BJ (cell line): ENCODE results near the gene COA8. TPM values are rescaled to one million over a fixed set of nuclear protein-coding genes. Genes with fewer than 3 reads are reported as not detected.

ENCODE experiments used
- CTCF ChIA-PET: fragments of 350-600 bp; formaldehyde crosslinking; extraction: SDS; loops from one replicate; lab custom pipeline; 2021; ENCODE audit warnings: antibody characterized with exemption, inconsistent platforms; lab: Yijun Ruan, JAX
- POLR2A ChIA-PET: fragments of 300-600 bp; sonication (Branson Sonifier 250); formaldehyde crosslinking; extraction: SDS; loops from one replicate; lab custom pipeline; 2021; ENCODE audit warnings: antibody characterized with exemption; lab: Charles Lee
- DNase-seq: peaks from one replicate; pipeline ENCODE4 v3.0.0-alpha.2; 2011; ENCODE audit warnings: low read depth
- H3K27me3 ChIP-seq: 2 replicates; pipeline ENCODE4 v1.6.0; 2011; ENCODE audit warnings: low read length; ENCODE audit not compliant: control insufficient read depth, insufficient read depth
- H3K36me3 ChIP-seq: 2 replicates; pipeline ENCODE4 v1.5.1; 2011; ENCODE audit warnings: low read length; ENCODE audit not compliant: control insufficient read depth, insufficient read depth
- H3K4me3 ChIP-seq: 2 replicates; pipeline ENCODE4 v1.5.1; 2011; ENCODE audit warnings: low read depth, mild to moderate bottlenecking, control low read depth, low read length
- CTCF ChIP-seq: IDR thresholded peaks from 2 replicates; pipeline ENCODE4 v1.5.1; 2011; ENCODE audit warnings: low read depth, mild to moderate bottlenecking, control low read depth, inconsistent platforms, low read length, moderate library complexity; ENCODE audit not compliant: insufficient read depth
- polyA plus RNA-seq: library from polyadenylated mRNA; depleted of rRNA; stranded (reverse); fragments of >200 nt; gene quantifications from 2 replicates; pipeline ENCODE4 v1.2.3, GENCODE V29; 2011

The COA8 gene
- polyA plus RNA-seq, 1 experiment: 16.9 TPM

- Histone ChIP-seq H3K4me3 (no peak overlapping the region), H3K27me3 (no peaks in the 10 kb centered on the region), H3K36me3 (peaks cover 4% of the 10 kb centered on the region)
- no peak for TF ChIP-seq CTCF
- no peak for DNase-seq
- POLR2A ChIA-PET: no interaction called here
- CTCF ChIA-PET: interaction anchor here (1.4 to 1.8 kb wide), 2 partner anchors 9 to 19 kb away, joined by 7 read pairs; no protein-coding TSS in a partner anchor
These were observed 25.4 kb upstream of the COA8 start for GRCh38 chr14:103537175-103537990.

GRCh38 chr14:103538291-103539055 lies 24.3 kb upstream of the COA8 start:
- no peaks in the 10 kb centered on the region for H3K27me3 ChIP-seq
- ChIA-PET POLR2A (no interaction called here), CTCF (interaction anchor here (0.9 to 1.7 kb wide), 2 partner anchors 8 to 9 kb away, joined by 3 to 4 read pairs; no protein-coding TSS in a partner anchor)
- H3K36me3 ChIP-seq: peaks cover 3% of the 10 kb centered on the region; the same call in 1 of the 2 replicates
- no peak for TF ChIP-seq CTCF
- no peak for DNase-seq
- H3K4me3 ChIP-seq: no peak overlapping the region

GRCh38 chr14:103539056-103539825 lies 23.5 kb upstream of the COA8 start:
- POLR2A ChIA-PET: no interaction called here
- TF ChIP-seq CTCF: no peak
- no peak for DNase-seq
- H3K27me3 ChIP-seq: no peaks in the 10 kb centered on the region
- peaks cover 2% of the 10 kb centered on the region; the same call in 1 of the 2 replicates for H3K36me3 ChIP-seq
- no peak overlapping the region for H3K4me3 ChIP-seq
- CTCF ChIA-PET: interaction anchor here (0.9 to 1.7 kb wide), 2 partner anchors 8 to 9 kb away, joined by 3 to 4 read pairs; no protein-coding TSS in a partner anchor

- Histone ChIP-seq H3K4me3 (no peak overlapping the region; the same call in 1 of the 2 replicates), H3K36me3 (no peaks in the 10 kb centered on the region; the same call in 1 of the 2 replicates), H3K27me3 (no peaks in the 10 kb centered on the region)
- DNase-seq: no peak
- ChIA-PET CTCF (interaction anchor here (0.6 to 15.2 kb wide), 6 partner anchors 10 to 40 kb away, joined by 3 to 228 read pairs (median 12); partner anchors contain the start of genes CKB and TRMT61A), POLR2A (no interaction called here)
- no peak for TF ChIP-seq CTCF
These were observed 21.7 kb upstream of the COA8 start for GRCh38 chr14:103540821-103541708.
